GOT3 (cell line): ENCODE results near the gene CEP295NL.
A peak's percentile ranks its signal among the peaks of the same experiment; 100 is the strongest.

Experiments used
- DNase-seq: peaks from one replicate; lab custom pipeline; 2025; ENCODE audit warnings: mixed read lengths; lab: John Stamatoyannopoulos, UW

The CEP295NL gene

GRCh38 chr17:78865682-78866390 lies 37.2 kb downstream of the CEP295NL start:
- peak; percentile 20 for DNase-seq

- DNase-seq = no peak
Observed at GRCh38 chr17:78864117-78864516, 38.9 kb downstream of the CEP295NL start.

GRCh38 chr17:78862073-78863023 lies 40.7 kb downstream of the CEP295NL start:
- peak; percentile 83 for DNase-seq

GRCh38 chr17:78861229-78861628 lies 41.8 kb downstream of the CEP295NL start:
- DNase-seq = no peak

- DNase-seq = no peak
Observed at GRCh38 chr17:78859051-78859450, 44.0 kb downstream of the CEP295NL start.

- no peak for DNase-seq
Observed at GRCh38 chr17:78857266-78857665, 45.7 kb downstream of the CEP295NL start.

- no peak for DNase-seq
Observed at GRCh38 chr17:78855561-78856165, 47.3 kb downstream of the CEP295NL start.

- DNase-seq = no peak
Observed at GRCh38 chr17:78854508-78854907, 48.5 kb downstream of the CEP295NL start.

GRCh38 chr17:78853926-78854394 lies 49.0 kb downstream of the CEP295NL start:
- no peak for DNase-seq

GRCh38 chr17:78852709-78853121 lies 50.3 kb downstream of the CEP295NL start:
- no peak for DNase-seq

GRCh38 chr17:78849026-78849425 lies 54.0 kb downstream of the CEP295NL start:
- no peak for DNase-seq

- no peak for DNase-seq
Observed at GRCh38 chr17:78847052-78847451, 55.9 kb downstream of the CEP295NL start.

GRCh38 chr17:78844301-78845005 lies 58.5 kb downstream of the CEP295NL start:
- DNase-seq = no peak

- no peak for DNase-seq
Observed at GRCh38 chr17:78842881-78843565, 60.0 kb downstream of the CEP295NL start.

GRCh38 chr17:78840780-78841611 lies 62.0 kb downstream of the CEP295NL start, which contains the start of gene USP36:
TSS of gene USP36 (minus strand) at chr17:78840814. CDS start at chr17:78836363, 4,451 bp downstream.
- DNase-seq = peak; percentile 96
